Activated T-helper 2 cell treated with anti-CD3 and anti-CD28 coated beads, Interferon-gamma antibody, Interleukin-2, Interleukin-4, amounts not matched to agents 10 μg/mL and 5 μg/mL and 100 μg/mL, durations not matched to agents 14 hours and 24 hours and 36 hours (primary cell): ENCODE data around the gene ZNF674. TPM values are rescaled to one million over a fixed set of nuclear protein-coding genes. Genes with fewer than 3 reads are reported as not detected.
A peak's percentile ranks its signal among the peaks of the same experiment; 100 is the strongest.

ENCODE experiments used
- DNase-seq: peaks from one replicate; pipeline ENCODE4 v3.0.0; 2021; ENCODE audit warnings: low spot score
- H3K27ac Mint-ChIP-seq: one replicate; pipeline ENCODE4 v1.8.0; 2021; ENCODE audit warnings: mixed read lengths
- H3K27me3 Mint-ChIP-seq: one replicate; pipeline ENCODE4 v1.8.0; 2021; ENCODE audit warnings: low read depth, mixed read lengths
- H3K36me3 Mint-ChIP-seq: one replicate; pipeline ENCODE4 v1.8.0; 2021; ENCODE audit warnings: low read depth, mixed read lengths
- H3K4me1 Mint-ChIP-seq: one replicate; pipeline ENCODE4 v1.8.0; 2021; ENCODE audit warnings: low read depth, mixed read lengths
- H3K4me3 Mint-ChIP-seq: one replicate; pipeline ENCODE4 v1.8.0; 2021; ENCODE audit warnings: low read depth, mild to moderate bottlenecking, moderate library complexity, mixed read lengths
- H3K9me3 Mint-ChIP-seq: one replicate; pipeline ENCODE4 v1.8.0; 2021; ENCODE audit warnings: mixed read lengths
- intact Hi-C: fragments of 100-400 bp; cut with micrococcal nuclease; formaldehyde crosslinking; loops from one replicate; pipeline ENCODE4 v1.15.1; 2023
- total RNA-seq: library from RNA; stranded (reverse); gene quantifications from 2 replicates; pipeline ENCODE4 v1.2.3, GENCODE V29; 2022

The ZNF674 gene
- total RNA-seq, 1 donor from 2014 or later, result 2.4 TPM

DNA sequence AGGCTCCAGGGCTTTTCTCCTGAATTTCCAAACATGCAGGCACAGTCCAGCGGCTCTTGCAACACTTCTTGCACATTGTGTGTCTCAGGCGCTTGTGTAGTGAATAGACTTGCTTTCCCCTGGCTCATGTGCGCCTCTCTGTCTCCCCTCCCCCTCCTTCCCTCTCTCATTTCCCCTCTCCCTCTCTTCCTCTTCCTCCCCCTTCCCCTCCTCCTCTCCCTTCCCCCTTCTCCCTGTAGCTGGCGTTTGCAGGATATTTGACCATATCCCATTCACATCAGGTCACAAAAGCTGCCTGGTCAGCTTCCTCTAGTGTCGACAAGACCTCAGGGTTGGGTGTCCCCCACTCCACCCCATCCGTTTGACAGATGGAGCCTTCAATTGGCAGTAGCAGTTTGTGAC is 30.8 kb upstream of the ZNF674 start:
- Mint-ChIP-seq H3K36me3 (peaks cover 18% of the 10 kb centered on the region), H3K9me3 (no peaks in the 10 kb centered on the region), H3K4me1 (peaks cover 37% of the 10 kb centered on the region), H3K4me3 (peak overlapping the region; percentile 66), H3K27me3 (no peaks in the 10 kb centered on the region), H3K27ac (no peak overlapping the region)
- intact Hi-C loops, result loop anchor here (10.0 kb wide), 1 partner anchor 219 kb away; no protein-coding TSS in a partner anchor
- no peak for DNase-seq

DNA sequence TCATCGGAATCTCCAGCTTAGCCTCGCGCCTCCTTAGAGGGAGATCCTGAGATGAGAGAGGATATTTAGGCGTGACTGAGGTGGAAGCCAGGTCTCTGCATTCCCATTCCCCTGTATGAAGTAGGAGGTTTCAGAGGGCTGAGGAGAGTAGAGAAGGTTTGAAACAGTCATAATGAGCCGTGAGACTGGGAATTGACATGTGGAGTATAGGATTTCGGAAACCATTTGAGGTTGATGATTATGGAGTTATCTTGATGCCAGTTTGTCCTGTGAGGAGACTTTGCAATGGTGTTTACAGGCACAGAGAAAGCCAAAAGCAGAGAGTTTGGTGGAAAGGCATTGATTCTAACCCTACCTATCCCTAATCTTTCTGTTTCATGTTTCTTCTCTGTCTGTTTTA is 30.4 kb upstream of the ZNF674 start:
- DNase-seq, result no peak
- no peaks in the 10 kb centered on the region for H3K27me3 Mint-ChIP-seq
- peaks cover 18% of the 10 kb centered on the region for H3K36me3 Mint-ChIP-seq
- peaks cover 37% of the 10 kb centered on the region for H3K4me1 Mint-ChIP-seq
- intact Hi-C loops, result loop anchor here (10.0 kb wide), 1 partner anchor 219 kb away; no protein-coding TSS in a partner anchor
- no peaks in the 10 kb centered on the region for H3K9me3 Mint-ChIP-seq
- H3K27ac Mint-ChIP-seq, result no peak overlapping the region
- H3K4me3 Mint-ChIP-seq, result peak overlapping the region; percentile 66

DNA sequence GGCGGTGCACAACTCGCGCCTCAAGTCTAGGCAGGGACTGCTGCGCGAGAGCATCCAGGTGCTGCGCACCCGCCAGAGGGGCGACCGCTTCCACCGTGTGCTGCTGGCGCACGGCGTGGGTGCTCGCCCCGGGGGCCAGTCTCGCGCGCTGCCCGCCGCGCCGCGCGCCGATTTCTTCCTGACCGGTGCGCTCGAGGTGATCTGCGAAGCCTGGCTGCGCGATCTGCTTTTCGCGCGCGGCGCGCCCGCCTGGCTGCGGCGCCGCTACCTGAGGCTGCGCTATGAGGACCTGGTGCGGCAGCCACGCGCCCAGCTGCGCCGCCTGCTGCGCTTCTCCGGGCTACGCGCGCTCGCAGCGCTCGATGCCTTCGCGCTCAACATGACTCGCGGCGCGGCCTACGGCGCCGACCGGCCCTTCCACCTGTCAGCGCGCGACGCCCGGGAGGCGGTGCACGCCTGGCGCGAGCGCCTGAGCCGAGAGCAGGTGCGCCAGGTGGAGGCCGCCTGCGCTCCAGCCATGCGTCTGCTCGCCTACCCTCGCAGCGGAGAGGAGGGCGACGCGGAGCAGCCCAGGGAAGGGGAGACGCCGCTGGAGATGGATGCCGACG is 29.7 kb upstream of the ZNF674 start:
- intact Hi-C loops, result loop anchor here (10.0 kb wide), 1 partner anchor 220 kb away; no protein-coding TSS in a partner anchor
- no peak overlapping the region for H3K27ac Mint-ChIP-seq

GRCh38 chrX:46573892-46574773 is 28.9 kb upstream of the ZNF674 start:
- peak; percentile 55 for DNase-seq
- Mint-ChIP-seq H3K9me3 (no peaks in the 10 kb centered on the region), H3K4me3 (peak overlapping the region; percentile 78), H3K4me1 (peaks cover 32% of the 10 kb centered on the region), H3K36me3 (peaks cover 14% of the 10 kb centered on the region), H3K27ac (peak overlapping the region; percentile 42), H3K27me3 (no peaks in the 10 kb centered on the region)
- intact Hi-C loops, result loop anchor here (2.0 to 10.0 kb wide), 2 partner anchors 55 to 221 kb away; no protein-coding TSS in a partner anchor

More for the DNA sequence above, 29.7 kb upstream of the ZNF674 start:
- peak overlapping the region; percentile 78 for H3K4me3 Mint-ChIP-seq
- peak; percentile 33 for DNase-seq
- no peaks in the 10 kb centered on the region for H3K9me3 Mint-ChIP-seq
- peaks cover 14% of the 10 kb centered on the region for H3K36me3 Mint-ChIP-seq
- H3K27me3 Mint-ChIP-seq, result no peaks in the 10 kb centered on the region
- peaks cover 37% of the 10 kb centered on the region for H3K4me1 Mint-ChIP-seq

DNA sequence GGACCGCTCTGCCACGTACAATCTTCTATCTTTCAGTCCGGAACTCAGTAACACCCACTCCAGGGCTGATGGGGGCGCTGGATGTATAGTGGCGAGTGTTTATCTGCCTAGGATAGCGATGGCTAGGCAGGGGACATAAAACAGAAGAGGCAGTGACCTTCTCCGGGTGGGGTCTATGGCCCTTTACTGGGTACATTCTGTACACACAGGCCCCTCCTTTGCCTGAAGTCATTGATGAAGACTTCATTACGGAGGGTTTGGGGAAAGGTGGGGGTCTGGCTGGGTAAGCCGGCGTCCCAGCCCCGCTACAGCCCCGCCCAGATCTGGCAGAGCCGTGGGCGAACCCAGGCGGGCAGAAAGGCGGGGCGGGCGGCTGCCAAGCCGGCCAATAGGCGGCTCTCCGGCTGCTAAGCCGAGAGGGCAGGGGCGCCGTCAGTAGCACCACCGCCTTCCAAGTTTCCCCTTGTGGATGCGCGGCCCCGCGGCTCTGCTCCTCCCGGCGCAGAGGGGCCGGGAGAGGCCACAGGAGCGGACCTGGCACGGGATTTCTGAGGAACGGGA is 28.2 kb upstream of the ZNF674 start, which contains the start of gene CHST7:
Gene CHST7, plus strand, starts transcription at position 435 of the 561 bp plus-strand sequence. CDS start 167 bp downstream, outside the sequence.
- intact Hi-C loops, result loop anchor here (2.0 to 10.0 kb wide), 2 partner anchors 55 to 221 kb away; no protein-coding TSS in a partner anchor
- Mint-ChIP-seq H3K4me1 (peaks cover 32% of the 10 kb centered on the region), H3K9me3 (no peaks in the 10 kb centered on the region), H3K27me3 (no peaks in the 10 kb centered on the region), H3K27ac (peak within 1 kb of the TSS; percentile 42), H3K36me3 (peaks cover 14% of the 10 kb centered on the region), H3K4me3 (peak within 1 kb of the TSS; percentile 78)
- peak; percentile 38 for DNase-seq

DNA sequence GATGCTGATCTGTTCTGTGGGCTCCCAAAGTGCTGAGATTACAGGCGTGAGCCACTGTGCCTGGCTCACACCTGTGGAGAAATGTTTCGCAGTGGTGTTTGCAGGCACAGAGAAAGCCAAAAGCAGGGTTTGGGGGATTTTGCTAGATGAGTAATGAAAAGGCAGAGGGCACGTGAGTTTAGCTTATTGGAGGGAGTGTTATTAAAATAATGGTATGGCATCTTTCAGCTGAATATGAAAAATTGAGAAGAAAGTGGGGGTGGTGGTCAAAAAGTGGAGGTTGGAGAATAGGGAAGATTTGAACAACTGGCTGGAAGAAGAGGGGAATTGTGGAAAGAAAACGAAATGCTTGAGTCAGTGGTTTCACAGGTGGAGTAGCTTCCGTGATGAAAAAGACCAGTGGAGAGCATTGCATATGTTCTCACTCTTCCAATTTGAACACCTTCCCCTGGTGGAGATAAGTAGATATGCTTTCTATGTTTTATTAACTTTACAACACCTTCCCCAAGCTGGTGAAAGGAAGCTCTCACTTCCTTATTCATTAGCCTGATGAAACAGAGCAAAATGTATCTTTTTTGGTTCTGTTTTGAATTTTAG is 27.2 kb upstream of the ZNF674 start:
- intact Hi-C loops, result loop anchor here (1.0 to 10.0 kb wide), 5 partner anchors 15 to 222 kb away; partner anchors contain the start of gene ZNF674
- peak overlapping the region; percentile 70 for H3K27ac Mint-ChIP-seq
- peaks cover 6% of the 10 kb centered on the region for H3K36me3 Mint-ChIP-seq
- no peaks in the 10 kb centered on the region for H3K9me3 Mint-ChIP-seq
- no peak for DNase-seq
- peaks cover 29% of the 10 kb centered on the region for H3K4me1 Mint-ChIP-seq
- no peaks in the 10 kb centered on the region for H3K27me3 Mint-ChIP-seq
- H3K4me3 Mint-ChIP-seq, result peak overlapping the region; percentile 78

GRCh38 chrX:46571423-46572339 is 26.5 kb upstream of the ZNF674 start:
- Mint-ChIP-seq H3K36me3 (peaks cover 2% of the 10 kb centered on the region), H3K4me3 (peak overlapping the region; percentile 40), H3K9me3 (no peaks in the 10 kb centered on the region), H3K4me1 (peaks cover 23% of the 10 kb centered on the region), H3K27me3 (no peaks in the 10 kb centered on the region), H3K27ac (peak overlapping the region; percentile 70)
- intact Hi-C loops, result loop anchor here (1.0 to 10.0 kb wide), 5 partner anchors 16 to 223 kb away; partner anchors contain the start of gene ZNF674
- no peak for DNase-seq

GRCh38 chrX:46569621-46570020 is 24.4 kb upstream of the ZNF674 start:
- intact Hi-C loops, result loop anchor here (10.0 kb wide), 1 partner anchor 225 kb away; no protein-coding TSS in a partner anchor
- no peak for DNase-seq
- Mint-ChIP-seq H3K4me3 (no peak overlapping the region), H3K36me3 (no peaks in the 10 kb centered on the region), H3K9me3 (no peaks in the 10 kb centered on the region), H3K27ac (no peak overlapping the region), H3K4me1 (peaks cover 17% of the 10 kb centered on the region), H3K27me3 (no peaks in the 10 kb centered on the region)

DNA sequence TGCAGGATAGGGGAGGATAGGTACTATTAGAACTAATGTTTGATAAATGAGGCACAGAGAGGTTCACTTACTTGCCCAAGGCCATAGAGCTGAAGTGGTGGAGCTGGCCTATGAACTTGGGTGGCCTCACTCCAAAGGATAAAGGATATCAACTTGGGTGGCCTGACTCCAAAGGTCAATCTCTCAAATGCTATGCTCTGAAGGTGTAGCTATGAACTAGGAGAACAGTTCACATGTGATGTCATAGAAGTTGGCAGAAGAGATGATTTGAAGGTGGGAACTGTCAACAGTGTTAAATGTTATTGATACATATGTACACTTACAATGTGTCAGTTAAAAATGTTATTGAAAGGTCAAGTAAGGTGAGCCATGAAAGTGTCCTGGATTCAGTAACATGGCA is 22.2 kb upstream of the ZNF674 start:
- H3K4me3 Mint-ChIP-seq, result no peak overlapping the region
- intact Hi-C loops, result no loop called here
- no peaks in the 10 kb centered on the region for H3K9me3 Mint-ChIP-seq
- DNase-seq, result no peak
- no peaks in the 10 kb centered on the region for H3K27me3 Mint-ChIP-seq
- H3K27ac Mint-ChIP-seq, result no peak overlapping the region
- peaks cover 12% of the 10 kb centered on the region for H3K4me1 Mint-ChIP-seq
- no peaks in the 10 kb centered on the region for H3K36me3 Mint-ChIP-seq

DNA sequence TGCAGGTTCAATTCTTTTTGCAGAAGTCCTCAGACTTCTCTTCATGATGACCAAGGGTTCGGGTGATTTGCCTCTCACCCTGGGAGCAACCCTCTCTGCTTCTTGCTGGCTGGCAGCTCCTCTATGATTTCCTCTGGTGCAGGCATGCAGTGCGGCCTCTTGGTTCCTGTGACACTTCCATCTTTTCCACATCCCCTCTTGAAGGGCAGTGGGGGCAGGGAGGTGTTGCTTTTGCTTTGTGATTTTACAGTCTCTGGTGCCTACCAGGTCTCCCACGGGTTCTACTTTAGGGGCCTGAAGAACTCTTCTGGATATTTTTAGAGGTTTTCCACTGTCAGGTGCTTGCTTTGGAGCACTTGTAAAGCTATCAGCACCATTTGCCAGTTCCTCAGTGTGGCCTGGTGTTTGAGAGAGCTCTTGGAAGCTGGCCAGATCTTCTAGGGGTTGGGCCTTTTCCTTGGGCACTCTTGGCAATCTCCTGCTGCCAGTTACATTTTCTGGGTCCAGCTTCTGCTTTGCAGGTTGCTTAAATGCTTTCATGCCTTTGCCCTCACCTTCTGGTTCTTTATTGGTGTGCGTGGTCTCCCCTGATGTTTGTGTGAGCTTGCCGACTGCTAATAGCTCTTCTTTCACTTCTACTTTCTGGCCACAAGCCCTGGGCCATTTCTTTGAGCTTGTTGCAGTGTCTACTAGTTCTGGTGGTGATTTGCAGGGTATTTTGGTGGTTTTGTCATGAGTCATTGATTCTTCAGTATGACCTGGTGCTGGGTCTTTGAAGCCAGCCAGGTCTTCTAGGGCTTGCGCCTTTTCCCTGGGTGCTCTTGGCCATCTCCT is 16.8 kb upstream of the ZNF674 start:
- H3K4me3 Mint-ChIP-seq, result no peak overlapping the region
- intact Hi-C loops, result no loop called here
- H3K4me1 Mint-ChIP-seq, result peaks cover 15% of the 10 kb centered on the region
- no peaks in the 10 kb centered on the region for H3K9me3 Mint-ChIP-seq
- DNase-seq, result no peak
- H3K27me3 Mint-ChIP-seq, result no peaks in the 10 kb centered on the region
- H3K27ac Mint-ChIP-seq, result peak overlapping the region; percentile 22
- H3K36me3 Mint-ChIP-seq, result no peaks in the 10 kb centered on the region

DNA sequence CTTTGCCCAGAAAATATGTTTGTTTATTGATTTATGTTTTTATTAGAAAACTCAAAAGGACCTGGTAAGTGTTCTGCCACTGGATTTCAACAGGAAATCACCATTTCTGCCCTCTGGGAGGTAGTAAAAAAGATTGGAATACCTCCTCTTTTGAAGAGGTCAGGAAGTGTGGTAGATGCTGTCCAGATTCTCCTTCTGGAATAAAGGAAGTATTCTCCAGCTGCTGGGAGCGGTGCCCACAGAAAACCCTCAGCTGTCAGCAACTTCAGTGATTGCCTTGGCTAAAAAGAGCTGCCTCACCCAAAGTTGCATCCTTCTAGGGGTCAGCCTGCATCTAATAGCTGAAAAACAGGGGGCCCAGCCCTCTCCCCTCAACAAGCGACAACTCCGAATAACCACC is 13.8 kb upstream of the ZNF674 start:
- intact Hi-C loops, result no loop called here
- H3K4me3 Mint-ChIP-seq, result no peak overlapping the region
- H3K27me3 Mint-ChIP-seq, result no peaks in the 10 kb centered on the region

More for the DNA sequence above, 13.8 kb upstream of the ZNF674 start:
- DNase-seq, result no peak
- H3K9me3 Mint-ChIP-seq, result no peaks in the 10 kb centered on the region
- H3K4me1 Mint-ChIP-seq, result peaks cover 15% of the 10 kb centered on the region
- no peak overlapping the region for H3K27ac Mint-ChIP-seq
- H3K36me3 Mint-ChIP-seq, result no peaks in the 10 kb centered on the region
